Astrocyte of the cerebellum (primary cell): ENCODE measurements around the gene KDSR.

Experiments used
- DNase-seq: peaks from one replicate; pipeline ENCODE4 v3.0.0-alpha.2; 2011; ENCODE audit warnings: low read depth
- H3K4me3 ChIP-seq: 2 replicates; pipeline ENCODE4 v1.5.1; 2011; ENCODE audit warnings: mild to moderate bottlenecking, low read depth, low read length, moderate library complexity
- CTCF ChIP-seq: IDR thresholded peaks from 2 replicates; pipeline ENCODE4 v1.5.1; 2012; ENCODE audit warnings: low read length, low read depth, moderate library complexity, mild to moderate bottlenecking; ENCODE audit errors: missing control alignments
- in situ Hi-C: cut with HindIII; loops from 2 replicates; pipeline ENCODE4 v1.10.0; 2017; ENCODE audit warnings: low sequenced_read_pairs

KDSR gene

GRCh38 chr18:63319383-63320122 lies 47.5 kb downstream of the KDSR start, which contains the start of gene BCL2:
TSS of gene BCL2 (minus strand) at chr18:63319769.
- no peak for DNase-seq
- H3K4me3 ChIP-seq = peak within 1 kb of the TSS; percentile 70
- in situ Hi-C loops = no loop called here
- no peak for TF ChIP-seq CTCF

- in situ Hi-C loops = no loop called here
- DNase-seq = no peak
Observed at GRCh38 chr18:63318889-63319382, 48.1 kb downstream of the KDSR start.

GRCh38 chr18:63317982-63318888 lies 48.8 kb downstream of the KDSR start:
- TF ChIP-seq CTCF = peak; percentile 65
- DNase-seq = no peak
- in situ Hi-C loops = no loop called here
- H3K4me3 ChIP-seq = peak overlapping the region; percentile 70

More at GRCh38 chr18:63318889-63319382, 48.1 kb downstream of the KDSR start:
- peak overlapping the region; percentile 70 for H3K4me3 ChIP-seq
- TF ChIP-seq CTCF = no peak

- peak overlapping the region; percentile 70 for H3K4me3 ChIP-seq
- no peak for DNase-seq
- no peak for TF ChIP-seq CTCF
- in situ Hi-C loops = no loop called here
Observed at GRCh38 chr18:63317556-63317946, 49.5 kb downstream of the KDSR start.

- DNase-seq = no peak
- in situ Hi-C loops = no loop called here
- no peak overlapping the region for H3K4me3 ChIP-seq
- no peak for TF ChIP-seq CTCF
Observed at GRCh38 chr18:63316612-63317555, 50.1 kb downstream of the KDSR start.
